ENCODE results near the gene SEC63.
"Not testable (repeated sequence)": the region's sequence is repeated elsewhere in the genome, so short reads cannot be mapped to it uniquely, and the experiment has no call there.

Gene SEC63

GRCh38 chr6:107957909-107958688 is at the start of gene SEC63:
SEC63 (minus strand) TSS chr6:107958208; CDS start chr6:107958009, 199 bp downstream.
- peak; percentile 97 for DNase-seq (ENCODE audit: low spot score)

GRCh38 chr6:108005961-108006360 is 48.0 kb upstream of the SEC63 start:
- no peak for DNase-seq (ENCODE audit: low spot score)

DNA sequence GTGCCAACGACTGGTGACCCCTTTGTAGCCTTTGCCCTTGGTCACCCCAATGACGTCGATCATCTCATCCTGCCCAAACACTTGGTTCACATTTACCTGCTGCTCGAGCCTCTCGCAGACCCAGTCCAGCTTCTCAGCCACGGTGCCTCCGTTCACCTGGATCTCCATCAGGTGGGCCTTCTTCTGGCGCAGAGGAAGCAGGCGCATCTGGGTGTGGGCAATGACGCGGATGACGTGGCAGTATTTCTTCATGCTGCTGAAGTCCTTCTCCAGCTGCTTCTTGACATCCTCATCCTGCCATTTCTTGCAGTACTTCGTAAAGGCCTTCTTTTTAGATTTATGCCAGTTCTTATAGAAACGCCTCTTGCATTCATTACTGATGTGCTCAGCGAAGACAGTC is 46.9 kb upstream of the SEC63 start:
- no peak for DNase-seq (ENCODE audit: low spot score)

- no peak for DNase-seq (ENCODE audit: low spot score)
Measured at GRCh38 chr6:108002365-108003221, 44.6 kb upstream of the SEC63 start.

DNA sequence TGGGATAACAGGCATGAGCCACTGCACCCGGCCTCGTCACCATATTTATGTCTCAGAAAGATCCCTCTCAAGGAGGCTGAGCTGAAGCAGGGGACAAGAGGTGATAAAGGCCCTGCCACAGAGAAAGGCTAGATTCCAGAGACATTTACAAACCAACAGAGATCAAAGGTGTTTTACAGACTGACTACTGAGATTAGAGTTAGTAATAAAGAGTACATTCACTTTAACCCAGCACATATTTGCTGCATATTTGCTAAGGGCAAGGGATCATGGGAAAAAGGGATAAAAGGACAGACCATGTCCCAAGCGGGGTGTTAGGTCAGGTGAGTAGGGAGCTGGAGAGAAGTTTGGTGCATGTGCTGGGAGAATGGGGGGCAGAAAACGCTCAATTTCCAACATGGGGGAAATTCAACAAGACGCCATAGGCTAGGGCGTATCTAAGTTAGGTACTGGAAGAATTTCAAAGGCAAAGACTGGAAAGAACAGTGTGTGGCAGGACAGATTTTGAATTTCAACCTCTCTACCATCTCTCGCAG is 43.8 kb upstream of the SEC63 start:
- DNase-seq (ENCODE audit: low spot score), result no peak

DNA sequence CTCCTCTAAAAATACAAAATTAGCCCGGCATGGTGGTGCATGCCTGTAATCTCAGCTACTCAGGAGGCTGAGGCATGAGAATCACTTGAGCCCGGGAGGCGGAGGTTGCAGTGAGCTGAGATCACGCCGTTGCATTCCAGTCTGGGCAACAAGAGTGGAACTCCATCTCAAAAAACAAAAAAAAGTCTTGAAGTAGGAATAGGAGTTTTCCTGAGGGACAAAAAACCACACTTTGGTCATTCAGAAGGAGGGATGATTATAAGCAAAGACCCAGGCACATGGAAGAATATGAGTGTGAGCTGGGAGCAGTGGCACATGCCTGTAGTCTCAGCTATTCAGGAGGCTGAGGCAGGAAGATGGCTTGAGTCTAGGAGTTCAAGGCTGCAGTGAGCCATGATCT is 42.3 kb upstream of the SEC63 start:
- not testable (repeated sequence) for DNase-seq (ENCODE audit: low spot score)

- no peak for DNase-seq (ENCODE audit: low spot score)
Measured at GRCh38 chr6:107999341-107999740, 41.3 kb upstream of the SEC63 start.

GRCh38 chr6:107991772-107992550 is 34.0 kb upstream of the SEC63 start:
- DNase-seq (ENCODE audit: low spot score), result no peak

DNA sequence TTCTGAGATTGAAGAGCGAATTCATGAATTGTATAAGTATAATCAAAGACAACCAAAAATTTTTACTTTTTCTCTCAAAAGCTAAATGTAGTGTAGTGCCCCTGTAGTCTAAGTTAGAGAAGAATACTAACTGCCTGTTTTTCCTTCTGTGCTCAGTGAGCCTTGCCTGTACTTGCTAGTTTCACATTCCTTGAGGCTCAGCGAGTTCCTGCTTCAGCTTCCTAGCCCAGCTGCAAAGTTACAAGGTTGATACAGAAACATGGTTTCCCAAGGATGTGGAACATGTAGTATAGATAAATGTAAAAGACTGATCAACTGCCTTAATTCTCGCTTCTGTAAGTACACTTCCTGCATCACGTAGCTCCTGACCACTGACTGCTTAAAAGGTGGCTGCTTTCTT is 33.1 kb upstream of the SEC63 start:
- DNase-seq (ENCODE audit: low spot score), result no peak

GRCh38 chr6:107990587-107990986 is 32.6 kb upstream of the SEC63 start:
- DNase-seq (ENCODE audit: low spot score), result not testable (repeated sequence)

DNA sequence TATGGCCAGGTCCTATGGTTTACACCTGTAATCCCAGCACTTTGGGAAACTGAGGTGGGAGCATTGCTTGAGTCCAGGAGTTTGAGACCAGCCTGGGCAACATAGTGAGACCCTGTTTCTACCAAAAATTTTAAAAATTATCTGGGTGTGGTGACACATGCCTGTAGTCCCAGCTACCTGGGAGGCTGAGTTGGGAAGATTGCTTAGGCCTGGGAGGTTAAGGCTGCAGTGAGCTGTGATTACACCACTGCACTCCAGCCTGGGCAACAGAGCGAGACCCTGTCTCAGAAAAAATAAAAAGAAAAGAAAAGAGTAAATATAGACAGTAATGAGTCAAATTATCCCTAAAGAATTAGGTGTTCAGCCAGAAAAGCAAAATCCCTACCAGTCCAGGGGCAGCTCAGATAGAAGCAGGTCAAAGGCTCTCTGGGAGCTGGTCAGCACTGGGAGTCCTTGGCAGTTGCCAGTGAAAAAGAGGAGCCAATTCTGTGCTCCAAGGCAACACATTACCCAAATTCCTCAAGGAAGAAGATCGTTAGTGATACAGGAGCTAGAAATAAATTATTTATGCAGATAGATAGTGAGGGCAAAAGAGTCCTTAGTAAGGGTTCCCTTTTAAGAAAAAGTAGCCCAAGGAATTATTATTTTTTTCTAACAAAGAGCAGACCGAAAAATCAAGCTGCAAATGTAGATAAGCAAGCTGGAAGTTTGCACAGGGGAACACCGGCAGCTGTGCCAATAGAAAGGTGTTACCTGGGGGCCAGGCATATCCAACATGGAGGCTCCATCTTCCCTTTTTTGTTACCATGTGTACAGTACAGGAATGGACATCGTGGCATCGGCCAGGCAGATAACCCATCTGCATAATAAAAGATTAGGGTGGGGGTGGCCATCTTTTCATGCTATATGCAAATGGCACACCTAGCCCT is 31.4 kb upstream of the SEC63 start:
- DNase-seq (ENCODE audit: low spot score), result no peak

DNA sequence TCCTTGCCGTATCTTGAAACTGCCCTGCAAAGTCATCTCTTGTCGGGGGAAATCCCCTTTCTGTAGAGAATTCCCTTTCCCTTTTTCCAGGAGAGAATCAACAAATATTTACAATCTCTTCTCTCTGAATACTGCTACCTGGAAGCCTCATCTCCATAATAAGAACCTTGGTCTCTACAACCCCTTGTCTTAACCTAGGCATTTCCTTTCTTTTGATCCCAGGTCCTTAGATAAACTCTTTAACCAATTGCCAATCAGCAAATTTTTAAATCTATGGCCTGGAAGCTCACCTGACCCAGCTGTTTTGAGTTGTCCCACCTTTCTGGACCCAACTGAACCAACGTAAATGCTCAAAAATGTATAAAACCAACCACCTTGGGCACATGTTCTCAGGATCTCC is 30.6 kb upstream of the SEC63 start:
- DNase-seq (ENCODE audit: low spot score), result no peak

DNA sequence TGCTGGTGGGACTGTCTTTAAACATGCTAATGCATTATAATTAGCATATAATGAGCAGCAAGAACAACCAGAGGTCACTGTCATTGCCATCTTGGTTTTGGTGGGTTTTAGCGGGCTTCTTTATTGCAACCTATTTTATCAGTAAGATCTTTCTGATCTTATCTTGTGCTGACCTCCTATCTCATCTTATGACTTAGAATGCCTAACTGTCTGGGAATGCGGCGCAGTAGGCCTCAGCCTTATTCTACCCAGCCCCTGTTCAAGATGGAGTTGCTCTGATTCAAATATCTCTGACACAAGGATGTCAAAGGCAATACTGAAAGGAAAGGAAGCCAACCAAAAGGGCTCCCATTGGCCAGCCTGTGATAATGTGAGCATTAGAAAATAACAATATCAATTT is 29.8 kb upstream of the SEC63 start:
- no peak for DNase-seq (ENCODE audit: low spot score)

- no peak for DNase-seq (ENCODE audit: low spot score)
Measured at GRCh38 chr6:107985701-107986100, 27.7 kb upstream of the SEC63 start.

DNA sequence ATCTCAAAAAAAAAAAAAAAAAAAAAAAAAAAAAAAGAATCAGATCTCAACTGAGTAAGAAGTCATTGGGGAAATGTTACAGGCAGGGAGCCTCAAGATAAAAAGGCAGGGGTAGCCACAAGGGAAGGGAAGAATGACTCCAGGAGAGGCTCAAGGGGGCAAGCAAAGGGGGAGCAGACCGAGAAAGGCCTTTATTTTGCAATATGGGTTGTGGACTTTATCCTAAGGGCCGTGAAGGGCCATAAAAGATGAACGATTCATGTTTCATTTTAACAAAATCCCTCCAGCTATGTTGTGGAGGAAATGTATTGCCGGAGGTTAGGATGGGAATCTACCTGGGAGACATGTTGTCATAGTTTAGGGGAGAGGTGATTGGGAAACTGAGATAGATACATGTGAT is 25.8 kb upstream of the SEC63 start:
- DNase-seq (ENCODE audit: low spot score), result no peak

DNA sequence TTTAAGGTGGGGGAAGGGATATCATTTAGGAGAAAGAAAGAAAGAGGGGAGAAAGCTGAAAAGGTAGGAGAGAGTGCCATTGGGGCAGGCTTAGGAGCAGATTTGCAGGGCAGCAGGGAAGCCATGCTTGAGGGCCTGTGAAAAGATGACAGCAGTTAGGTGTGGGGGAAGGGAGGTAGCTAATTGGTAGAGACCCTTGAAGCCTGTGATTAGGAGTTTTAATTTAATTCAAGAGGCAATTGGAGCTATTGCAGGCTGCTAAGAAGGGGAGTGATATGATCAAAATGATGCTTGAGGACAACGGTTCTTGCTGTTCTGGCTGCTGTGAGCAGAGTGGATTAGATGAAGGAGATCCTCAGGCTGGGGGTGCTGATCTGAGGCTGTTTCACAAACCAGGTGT is 24.5 kb upstream of the SEC63 start:
- DNase-seq (ENCODE audit: low spot score), result no peak

- no peak for DNase-seq (ENCODE audit: low spot score)
Measured at GRCh38 chr6:107981695-107982094, 23.7 kb upstream of the SEC63 start.

DNA sequence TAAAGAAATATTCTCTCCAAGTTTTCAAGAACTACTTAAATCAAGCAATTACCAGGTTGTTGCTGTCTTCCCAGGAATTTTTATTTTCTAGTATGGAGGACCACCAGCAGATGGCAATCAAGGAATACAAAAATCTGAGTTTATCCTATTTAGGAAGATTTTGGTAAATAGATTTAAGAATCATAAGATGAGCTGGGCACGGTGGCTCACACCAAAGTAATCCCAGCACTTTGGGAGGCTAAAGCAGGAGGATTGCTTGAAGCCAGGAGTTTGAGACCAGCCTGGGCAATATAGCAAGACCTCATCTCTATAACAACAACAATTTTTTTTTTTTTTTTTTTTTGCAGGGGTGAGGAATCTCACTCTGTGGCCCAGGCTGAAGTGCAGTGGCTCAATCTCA is 19.3 kb upstream of the SEC63 start:
- DNase-seq (ENCODE audit: low spot score), result no peak

- no peak for DNase-seq (ENCODE audit: low spot score)
Measured at GRCh38 chr6:107976155-107976783, 18.3 kb upstream of the SEC63 start.

DNA sequence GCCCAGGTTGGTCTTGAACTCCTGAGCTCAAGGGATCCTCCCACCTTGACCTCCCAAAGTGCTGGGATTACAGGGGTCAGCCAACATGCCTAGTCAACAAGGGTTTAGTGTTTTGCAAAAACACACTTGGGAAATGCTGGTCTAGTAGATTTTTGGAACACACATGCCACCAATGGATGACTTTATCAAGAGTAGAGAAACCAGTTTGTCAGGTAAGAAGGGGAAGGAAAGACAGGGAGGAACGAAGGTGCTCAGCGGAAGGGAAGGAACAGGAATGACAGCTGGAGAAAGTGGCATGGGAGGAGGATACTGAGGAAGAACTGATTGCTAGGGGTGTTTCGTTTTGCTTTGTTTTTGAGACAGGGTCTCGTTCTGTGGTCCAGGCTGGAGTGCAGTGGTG is 15.6 kb upstream of the SEC63 start:
- no peak for DNase-seq (ENCODE audit: low spot score)
